GM12801 (cell line): ENCODE data around the gene BRIP1.

Source experiments
- TF ChIP-seq, protein P1 (sequence below): IDR thresholded peaks from one replicate; pipeline ENCODE4 v1.5.1; 2011; ENCODE audit warnings: control low read depth; ENCODE audit not compliant: insufficient read length; ENCODE audit errors: extremely low read depth

The BRIP1 gene

DNA sequence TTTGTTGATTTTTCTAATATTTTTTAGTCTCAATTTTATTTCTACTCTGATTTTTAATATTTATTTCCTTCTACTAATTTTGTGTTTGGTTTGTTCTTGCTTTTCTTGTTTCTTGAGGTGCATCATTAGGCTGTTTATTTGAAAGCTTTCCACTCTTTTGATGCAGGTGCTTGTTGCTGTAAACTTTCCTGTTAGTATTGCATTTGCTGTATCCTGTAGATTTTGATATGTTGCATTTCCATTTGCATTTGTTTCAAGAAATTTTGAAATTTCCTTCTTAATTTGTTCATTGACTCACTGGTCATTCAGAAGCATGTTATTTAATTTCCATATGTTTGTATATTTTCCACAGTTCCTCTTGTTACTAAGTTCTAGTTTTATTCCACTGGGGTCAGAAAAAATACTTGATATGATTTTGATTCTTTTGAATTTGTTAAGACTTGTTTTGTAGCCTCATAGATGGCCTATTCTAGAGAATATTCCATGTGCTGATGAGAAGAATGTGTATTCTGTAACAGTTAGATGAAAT is 229.3 kb downstream of the BRIP1 start:
- TF ChIP-seq, protein P1, sequence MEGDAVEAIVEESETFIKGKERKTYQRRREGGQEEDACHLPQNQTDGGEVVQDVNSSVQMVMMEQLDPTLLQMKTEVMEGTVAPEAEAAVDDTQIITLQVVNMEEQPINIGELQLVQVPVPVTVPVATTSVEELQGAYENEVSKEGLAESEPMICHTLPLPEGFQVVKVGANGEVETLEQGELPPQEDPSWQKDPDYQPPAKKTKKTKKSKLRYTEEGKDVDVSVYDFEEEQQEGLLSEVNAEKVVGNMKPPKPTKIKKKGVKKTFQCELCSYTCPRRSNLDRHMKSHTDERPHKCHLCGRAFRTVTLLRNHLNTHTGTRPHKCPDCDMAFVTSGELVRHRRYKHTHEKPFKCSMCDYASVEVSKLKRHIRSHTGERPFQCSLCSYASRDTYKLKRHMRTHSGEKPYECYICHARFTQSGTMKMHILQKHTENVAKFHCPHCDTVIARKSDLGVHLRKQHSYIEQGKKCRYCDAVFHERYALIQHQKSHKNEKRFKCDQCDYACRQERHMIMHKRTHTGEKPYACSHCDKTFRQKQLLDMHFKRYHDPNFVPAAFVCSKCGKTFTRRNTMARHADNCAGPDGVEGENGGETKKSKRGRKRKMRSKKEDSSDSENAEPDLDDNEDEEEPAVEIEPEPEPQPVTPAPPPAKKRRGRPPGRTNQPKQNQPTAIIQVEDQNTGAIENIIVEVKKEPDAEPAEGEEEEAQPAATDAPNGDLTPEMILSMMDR = no peak

GRCh38 chr17:61632826-61633225 is 230.5 kb downstream of the BRIP1 start:
- TF ChIP-seq, protein P1 = no peak

DNA sequence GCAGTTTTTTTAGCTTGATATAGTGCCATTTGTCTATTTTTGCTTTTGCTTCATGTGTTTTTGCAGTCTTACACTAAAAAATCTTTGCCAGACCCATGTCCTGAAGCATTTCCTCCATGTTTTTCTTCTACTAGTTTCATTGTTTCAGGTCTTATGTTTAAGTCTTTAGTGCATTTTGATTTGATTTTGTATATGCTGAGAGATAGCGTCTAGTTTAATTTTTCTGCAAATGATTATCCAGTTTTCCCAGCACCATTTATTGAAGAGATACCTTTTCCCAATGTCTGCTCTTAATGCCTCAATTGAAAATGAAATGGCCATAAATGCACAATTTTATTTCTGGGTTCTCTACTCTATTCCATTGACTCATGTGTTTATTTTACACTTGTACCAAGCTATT is 231.5 kb downstream of the BRIP1 start:
- TF ChIP-seq, protein P1 = no peak
